Muscle layer of colon (tissue), 2 donors: ENCODE data around the gene NCEH1.

Experiments
- H3K27ac ChIP-seq: one replicate; pipeline ENCODE4 v1.7.0; 2013; ENCODE audit warnings: low read depth, mild to moderate bottlenecking, low read length, moderate library complexity
- H3K27me3 ChIP-seq, 2 donors: one replicate each; pipeline ENCODE4 v1.7.0; 2013; ENCODE audit warnings: low read length in 2 of 2, mild to moderate bottlenecking in 2 of 2; ENCODE audit not compliant: insufficient read depth in 2 of 2, control insufficient read depth in 1 of 2
- H3K36me3 ChIP-seq: one replicate; pipeline ENCODE4 v1.7.0; 2013; ENCODE audit warnings: mild to moderate bottlenecking, low read length; ENCODE audit not compliant: insufficient read depth
- H3K4me1 ChIP-seq: one replicate; pipeline ENCODE4 v1.7.0; 2013; ENCODE audit warnings: mild to moderate bottlenecking, low read length; ENCODE audit not compliant: insufficient read depth
- H3K4me3 ChIP-seq, 2 donors: one replicate each; pipeline ENCODE4 v1.7.0; 2013; ENCODE audit warnings: low read length in 2 of 2, low read depth in 1 of 2, mild to moderate bottlenecking in 1 of 2, moderate library complexity in 1 of 2
- H3K9ac ChIP-seq: one replicate; pipeline ENCODE4 v1.7.0; 2013; ENCODE audit warnings: low read length
- H3K9me3 ChIP-seq: one replicate; pipeline ENCODE4 v1.7.0; 2013; ENCODE audit warnings: mild to moderate bottlenecking, low read length
- donor health status: abdominal sarcoma.
- donor health status: Adenocarcinoma of cecum.

Gene NCEH1

GRCh38 chr3:172616031-172616461 is 94.8 kb downstream of the NCEH1 start:
- Histone ChIP-seq H3K4me3 (no peak overlapping the region), H3K36me3 (no peaks in the 10 kb centered on the region)

GRCh38 chr3:172615296-172615695 is 95.6 kb downstream of the NCEH1 start:
- Histone ChIP-seq H3K27ac (no peak overlapping the region), H3K4me3 (no peak overlapping the region), H3K27me3 (no peaks in the 10 kb centered on the region)

More at GRCh38 chr3:172616031-172616461, 94.8 kb downstream of the NCEH1 start:
- Histone ChIP-seq H3K9ac (no peak overlapping the region), H3K27ac (no peak overlapping the region), H3K9me3 (no peaks in the 10 kb centered on the region), H3K4me1 (peaks cover 9% of the 10 kb centered on the region), H3K27me3 (no peaks in the 10 kb centered on the region)

GRCh38 chr3:172614340-172615274 is 96.3 kb downstream of the NCEH1 start:
- peaks cover 9% of the 10 kb centered on the region for H3K4me1 ChIP-seq
- H3K9ac ChIP-seq, result no peak overlapping the region
- H3K27me3 ChIP-seq, result no peaks in the 10 kb centered on the region
- H3K9me3 ChIP-seq, result no peaks in the 10 kb centered on the region
- no peak overlapping the region for H3K4me3 ChIP-seq
- H3K36me3 ChIP-seq, result no peaks in the 10 kb centered on the region
- no peak overlapping the region for H3K27ac ChIP-seq

More at GRCh38 chr3:172615296-172615695, 95.6 kb downstream of the NCEH1 start:
- peaks cover 9% of the 10 kb centered on the region for H3K4me1 ChIP-seq
- no peaks in the 10 kb centered on the region for H3K36me3 ChIP-seq
- H3K9ac ChIP-seq, result no peak overlapping the region
- no peaks in the 10 kb centered on the region for H3K9me3 ChIP-seq

GRCh38 chr3:172613845-172614244 is 97.0 kb downstream of the NCEH1 start:
- Histone ChIP-seq H3K4me3 (no peak overlapping the region), H3K4me1 (peaks cover 9% of the 10 kb centered on the region), H3K27ac (no peak overlapping the region), H3K27me3 (no peaks in the 10 kb centered on the region), H3K36me3 (no peaks in the 10 kb centered on the region), H3K9ac (no peak overlapping the region), H3K9me3 (no peaks in the 10 kb centered on the region)

GRCh38 chr3:172612871-172613678 is 97.8 kb downstream of the NCEH1 start:
- Histone ChIP-seq H3K27me3 (no peaks in the 10 kb centered on the region), H3K9ac (no peak overlapping the region), H3K4me1 (peaks cover 9% of the 10 kb centered on the region), H3K27ac (no peak overlapping the region), H3K9me3 (no peaks in the 10 kb centered on the region), H3K36me3 (no peaks in the 10 kb centered on the region), H3K4me3 (no peak overlapping the region)

GRCh38 chr3:172609750-172610149 is 101.1 kb downstream of the NCEH1 start:
- no peak overlapping the region for H3K27ac ChIP-seq
- no peak overlapping the region for H3K9ac ChIP-seq
- no peaks in the 10 kb centered on the region for H3K36me3 ChIP-seq
- peaks cover 6% of the 10 kb centered on the region for H3K4me1 ChIP-seq
- no peaks in the 10 kb centered on the region for H3K9me3 ChIP-seq
- H3K27me3 ChIP-seq, result no peaks in the 10 kb centered on the region
- no peak overlapping the region for H3K4me3 ChIP-seq

- H3K9me3 ChIP-seq, result no peaks in the 10 kb centered on the region
- H3K9ac ChIP-seq, result no peak overlapping the region
- H3K27me3 ChIP-seq, result no peaks in the 10 kb centered on the region
- H3K4me1 ChIP-seq, result peaks cover 6% of the 10 kb centered on the region
- H3K36me3 ChIP-seq, result no peaks in the 10 kb centered on the region
- H3K4me3 ChIP-seq, result no peak overlapping the region
- no peak overlapping the region for H3K27ac ChIP-seq
These were observed 102.3 kb downstream of the NCEH1 start for GRCh38 chr3:172608575-172608974.

GRCh38 chr3:172607305-172608121 is 103.4 kb downstream of the NCEH1 start:
- Histone ChIP-seq H3K4me3 (no peak overlapping the region), H3K36me3 (no peaks in the 10 kb centered on the region), H3K9me3 (no peaks in the 10 kb centered on the region), H3K27me3 (no peaks in the 10 kb centered on the region), H3K27ac (no peak overlapping the region), H3K9ac (no peak overlapping the region), H3K4me1 (peaks cover 6% of the 10 kb centered on the region)

GRCh38 chr3:172606021-172606420 is 104.8 kb downstream of the NCEH1 start:
- Histone ChIP-seq H3K27me3 (no peaks in the 10 kb centered on the region), H3K4me3 (no peak overlapping the region), H3K36me3 (no peaks in the 10 kb centered on the region), H3K4me1 (peaks cover 6% of the 10 kb centered on the region), H3K27ac (no peak overlapping the region), H3K9ac (no peak overlapping the region), H3K9me3 (no peaks in the 10 kb centered on the region)

- Histone ChIP-seq H3K4me3 (no peak overlapping the region), H3K27me3 (no peaks in the 10 kb centered on the region), H3K9me3 (no peaks in the 10 kb centered on the region), H3K4me1 (peaks cover 6% of the 10 kb centered on the region), H3K36me3 (no peaks in the 10 kb centered on the region), H3K27ac (no peak overlapping the region), H3K9ac (no peak overlapping the region)
These were observed 105.8 kb downstream of the NCEH1 start for GRCh38 chr3:172604895-172605646.
